ENCODE results near the gene CCDC80.
"Not testable (repeated sequence)": the region's sequence is repeated elsewhere in the genome, so short reads cannot be mapped to it uniquely, and the experiment has no call there.

CCDC80 gene

GRCh38 chr3:112667599-112667998 lies 26.7 kb upstream of the CCDC80 start:
- Histone ChIP-seq H3K27me3 (no peaks in the 10 kb centered on the region), H3K27ac (no peak overlapping the region), H3K4me3 (no peak overlapping the region), H3K4me2 (no peak overlapping the region), H4K20me1 (no peaks in the 10 kb centered on the region), H3K9ac (no peak overlapping the region), H3K9me3 (no peaks in the 10 kb centered on the region), H3K36me3 (no peaks in the 10 kb centered on the region), H3K4me1 (0 out of 2 replicates have a peak, but pooled peaks cover 2% of the 10 kb centered on the region)
- TF ChIP-seq Cebpa-rat (IDR thresholded peaks at IDR 0.05), result no peak

DNA sequence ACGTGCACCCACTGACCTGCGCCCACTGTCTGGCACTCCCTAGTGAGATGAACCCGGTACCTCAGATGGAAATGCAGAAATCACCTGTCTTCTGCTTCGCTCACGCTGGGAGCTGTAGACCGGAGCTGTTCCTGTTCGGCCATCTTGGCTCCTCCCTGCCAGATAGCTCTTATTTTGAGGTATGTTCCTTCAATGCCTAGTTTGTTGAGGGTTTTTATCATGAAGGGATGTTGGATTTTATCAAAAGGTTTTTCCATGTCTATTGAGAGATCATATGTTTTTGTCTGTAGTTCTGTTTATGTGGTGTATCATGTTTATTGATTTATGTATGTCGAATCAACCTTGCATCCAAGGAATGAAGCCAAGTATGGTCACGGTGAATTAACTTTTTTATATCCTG lies 24.1 kb upstream of the CCDC80 start:
- H3K27me3 ChIP-seq, H3K4me3 ChIP-seq, H3K9ac ChIP-seq, H4K20me1 ChIP-seq, H3K4me2 ChIP-seq, H3K36me3 ChIP-seq, H3K4me1 ChIP-seq, H3K9me3 ChIP-seq, H3K27ac ChIP-seq: not testable (repeated sequence)

GRCh38 chr3:112656043-112656442 lies 15.1 kb upstream of the CCDC80 start:
- Histone ChIP-seq H4K20me1 (no peaks in the 10 kb centered on the region), H3K9me3 (no peaks in the 10 kb centered on the region), H3K36me3 (no peaks in the 10 kb centered on the region), H3K9ac (no peak overlapping the region), H3K27ac (no peak overlapping the region), H3K27me3 (no peaks in the 10 kb centered on the region), H3K4me3 (no peak overlapping the region), H3K4me2 (no peak overlapping the region), H3K4me1 (no peaks in the 10 kb centered on the region)
- no peak for TF ChIP-seq Cebpa-rat (IDR thresholded peaks at IDR 0.05)

DNA sequence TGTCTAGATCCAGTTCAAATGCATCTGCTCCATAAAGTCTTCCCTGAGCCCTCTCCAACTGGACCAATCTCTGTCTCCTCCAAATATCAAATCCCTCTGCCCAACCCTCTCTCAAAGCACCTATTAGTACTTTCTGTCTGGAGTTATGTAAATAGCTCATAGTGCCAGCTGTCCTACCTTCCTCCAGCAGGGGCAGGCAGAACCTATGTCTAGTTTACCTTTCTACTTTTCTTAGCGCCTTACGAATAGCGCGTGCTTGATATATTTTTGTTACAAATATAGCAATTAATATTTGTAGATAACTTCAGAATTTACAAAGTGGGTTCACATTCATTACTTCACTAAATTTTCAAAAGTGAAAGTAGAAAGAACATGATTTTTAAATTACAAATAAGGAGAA lies 14.0 kb upstream of the CCDC80 start:
- Histone ChIP-seq H3K27me3 (no peaks in the 10 kb centered on the region), H3K9me3 (no peaks in the 10 kb centered on the region), H4K20me1 (no peaks in the 10 kb centered on the region), H3K4me3 (no peak overlapping the region), H3K4me2 (no peak overlapping the region), H3K9ac (no peak overlapping the region), H3K27ac (no peak overlapping the region), H3K4me1 (no peaks in the 10 kb centered on the region), H3K36me3 (no peaks in the 10 kb centered on the region)
- no peak for TF ChIP-seq Cebpa-rat (IDR thresholded peaks at IDR 0.05)

GRCh38 chr3:112654492-112654891 lies 13.5 kb upstream of the CCDC80 start:
- Histone ChIP-seq H3K9me3 (no peaks in the 10 kb centered on the region), H3K4me3 (no peak overlapping the region), H3K9ac (no peak overlapping the region), H4K20me1 (no peaks in the 10 kb centered on the region), H3K4me1 (no peaks in the 10 kb centered on the region), H3K27ac (no peak overlapping the region), H3K4me2 (no peak overlapping the region), H3K27me3 (no peaks in the 10 kb centered on the region), H3K36me3 (no peaks in the 10 kb centered on the region)
- TF ChIP-seq Cebpa-rat (IDR thresholded peaks at IDR 0.05), result no peak

DNA sequence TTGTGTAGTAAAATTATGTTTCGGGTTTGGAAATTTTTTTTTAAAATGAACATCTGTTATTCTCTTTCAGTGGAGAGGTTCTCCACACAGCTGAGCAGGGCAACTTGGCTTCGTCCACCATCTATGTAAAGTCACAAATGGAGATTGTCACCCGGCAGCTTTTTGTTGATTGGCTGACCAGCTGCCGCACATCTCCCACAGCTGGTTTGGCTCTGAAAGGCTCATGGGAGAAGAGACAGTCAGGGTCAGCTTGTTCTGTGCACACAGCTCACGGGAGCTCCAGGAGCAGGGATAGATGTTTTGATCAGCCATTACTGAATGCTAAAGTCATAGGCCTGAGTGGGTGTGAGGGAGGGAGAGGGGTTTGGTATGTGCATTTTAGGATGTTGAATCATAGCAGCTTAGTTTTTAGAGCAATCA lies 12.9 kb upstream of the CCDC80 start:
- Histone ChIP-seq H4K20me1 (no peaks in the 10 kb centered on the region), H3K4me1 (no peaks in the 10 kb centered on the region), H3K27me3 (no peaks in the 10 kb centered on the region), H3K9me3 (no peaks in the 10 kb centered on the region), H3K27ac (no peak overlapping the region), H3K4me3 (no peak overlapping the region), H3K9ac (no peak overlapping the region), H3K36me3 (no peaks in the 10 kb centered on the region), H3K4me2 (no peak overlapping the region)
- no peak for TF ChIP-seq Cebpa-rat (IDR thresholded peaks at IDR 0.05)

DNA sequence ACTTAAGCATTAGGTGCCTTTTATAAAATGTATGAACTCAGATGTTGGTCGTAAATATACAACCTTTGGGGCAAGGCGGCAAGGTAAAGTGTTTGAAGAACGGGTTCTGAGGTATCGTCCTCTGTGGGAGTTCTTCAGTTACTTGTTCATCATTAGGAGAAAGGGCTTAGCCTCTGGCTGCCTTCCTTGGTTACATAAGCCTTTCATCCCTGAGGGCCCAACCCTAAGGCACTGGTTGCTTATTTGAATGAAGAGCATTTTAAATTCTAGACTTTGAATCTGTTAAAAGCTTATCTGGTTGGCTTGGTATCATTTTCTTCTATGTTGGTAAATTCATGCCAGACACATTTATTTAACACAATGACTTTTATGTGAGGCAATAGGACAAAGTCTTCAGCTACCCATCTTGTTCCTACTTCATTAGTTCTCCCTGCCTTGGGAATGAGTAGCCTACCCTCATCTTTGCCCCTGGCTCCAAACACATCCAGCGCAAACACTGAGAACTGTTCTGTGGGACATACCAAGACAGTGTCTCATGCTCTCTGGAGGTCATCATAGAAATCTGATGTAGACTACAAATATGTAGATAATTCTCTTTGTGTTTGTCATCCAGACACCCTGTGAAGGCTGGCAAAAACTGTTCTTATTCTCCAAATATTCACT lies 12.4 kb upstream of the CCDC80 start:
- no peak overlapping the region for H3K4me2 ChIP-seq
- H3K9ac ChIP-seq, result no peak overlapping the region
- no peaks in the 10 kb centered on the region for H3K36me3 ChIP-seq
- H3K4me1 ChIP-seq, result no peaks in the 10 kb centered on the region
- no peaks in the 10 kb centered on the region for H3K27me3 ChIP-seq
- H3K27ac ChIP-seq, result no peak overlapping the region
- no peak overlapping the region for H3K4me3 ChIP-seq
- no peaks in the 10 kb centered on the region for H4K20me1 ChIP-seq
- TF ChIP-seq Cebpa-rat (IDR thresholded peaks at IDR 0.05), result no peak
- no peaks in the 10 kb centered on the region for H3K9me3 ChIP-seq

DNA sequence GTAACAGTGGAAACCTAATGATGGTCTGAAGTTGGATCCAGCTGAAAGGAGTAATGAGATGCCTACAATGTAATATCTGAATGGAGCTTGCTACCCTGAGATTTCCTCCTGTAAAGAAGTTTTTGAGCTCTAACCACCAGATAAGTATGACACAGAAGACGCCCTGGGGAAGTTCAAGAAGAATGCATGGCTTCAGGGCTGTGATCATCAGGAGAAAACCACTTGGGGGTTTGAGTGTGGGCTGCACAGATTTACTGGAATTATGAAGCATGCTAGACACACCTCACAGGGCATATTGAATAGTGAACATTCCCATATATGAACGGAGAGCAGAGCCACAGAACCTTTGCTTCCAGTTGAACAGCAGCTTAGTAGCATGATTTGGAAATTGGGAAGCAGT lies 10.6 kb upstream of the CCDC80 start:
- H3K9me3 ChIP-seq, result no peaks in the 10 kb centered on the region
- no peaks in the 10 kb centered on the region for H3K27me3 ChIP-seq
- H3K9ac ChIP-seq, result no peak overlapping the region
- no peak overlapping the region for H3K27ac ChIP-seq
- no peak overlapping the region for H3K4me3 ChIP-seq
- H3K4me2 ChIP-seq, result no peak overlapping the region
- no peaks in the 10 kb centered on the region for H3K4me1 ChIP-seq
- H4K20me1 ChIP-seq, result no peaks in the 10 kb centered on the region
- no peaks in the 10 kb centered on the region for H3K36me3 ChIP-seq
- TF ChIP-seq Cebpa-rat (IDR thresholded peaks at IDR 0.05), result no peak

GRCh38 chr3:112651071-112651470 lies 10.1 kb upstream of the CCDC80 start:
- TF ChIP-seq Cebpa-rat (IDR thresholded peaks at IDR 0.05), result no peak
- no peaks in the 10 kb centered on the region for H3K4me1 ChIP-seq
- no peaks in the 10 kb centered on the region for H4K20me1 ChIP-seq
- no peak overlapping the region for H3K9ac ChIP-seq
- H3K36me3 ChIP-seq, result no peaks in the 10 kb centered on the region
- no peak overlapping the region for H3K4me3 ChIP-seq
- H3K27ac ChIP-seq, result no peak overlapping the region
- H3K4me2 ChIP-seq, result no peak overlapping the region
- no peaks in the 10 kb centered on the region for H3K27me3 ChIP-seq
- no peaks in the 10 kb centered on the region for H3K9me3 ChIP-seq

DNA sequence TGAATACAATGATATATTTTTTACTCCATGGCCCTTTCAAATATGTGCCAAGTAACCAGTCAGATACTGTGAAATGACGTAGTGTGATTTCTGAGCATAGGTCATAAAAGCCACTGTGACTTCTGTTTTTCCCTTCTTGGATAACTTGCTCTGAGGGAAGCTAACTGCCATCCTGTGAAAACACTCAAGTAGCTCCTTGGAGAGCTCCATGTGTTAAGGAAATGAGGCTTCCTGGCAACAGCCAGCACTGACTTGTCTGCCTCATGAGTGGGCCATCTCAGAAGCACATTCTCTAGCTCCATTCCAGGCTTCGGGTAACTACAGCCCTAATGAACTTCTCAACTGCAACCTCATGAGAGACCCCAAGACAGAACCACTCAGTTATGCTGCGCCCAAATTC lies 9.5 kb upstream of the CCDC80 start:
- Histone ChIP-seq H3K4me3 (no peak overlapping the region), H3K4me1 (no peaks in the 10 kb centered on the region), H3K27ac (no peak overlapping the region)

DNA sequence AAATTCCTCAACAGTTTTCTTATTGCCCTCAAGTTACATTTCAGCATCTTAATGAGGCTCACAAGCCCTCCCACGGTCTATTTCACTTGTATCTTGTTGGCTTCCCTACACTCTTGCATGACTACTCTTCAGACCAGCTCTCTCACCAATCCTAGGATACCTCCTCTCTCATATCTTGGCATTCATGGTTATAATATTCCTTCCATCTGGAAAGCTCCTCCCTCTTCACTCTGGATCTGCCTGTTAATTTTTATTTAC lies 8.5 kb upstream of the CCDC80 start:
- no peak for TF ChIP-seq Cebpa-rat (IDR thresholded peaks at IDR 0.05)
- no peaks in the 10 kb centered on the region for H3K36me3 ChIP-seq
- no peak overlapping the region for H3K4me3 ChIP-seq
- no peaks in the 10 kb centered on the region for H4K20me1 ChIP-seq
- no peak overlapping the region for H3K4me2 ChIP-seq
- H3K27ac ChIP-seq, result no peak overlapping the region
- H3K4me1 ChIP-seq, result no peaks in the 10 kb centered on the region
- no peaks in the 10 kb centered on the region for H3K27me3 ChIP-seq
- no peaks in the 10 kb centered on the region for H3K9me3 ChIP-seq
- no peak overlapping the region for H3K9ac ChIP-seq

More for the DNA sequence above, 9.5 kb upstream of the CCDC80 start:
- Histone ChIP-seq H3K27me3 (no peaks in the 10 kb centered on the region), H3K4me2 (no peak overlapping the region), H3K36me3 (no peaks in the 10 kb centered on the region), H3K9ac (no peak overlapping the region), H3K9me3 (no peaks in the 10 kb centered on the region), H4K20me1 (no peaks in the 10 kb centered on the region)
- no peak for TF ChIP-seq Cebpa-rat (IDR thresholded peaks at IDR 0.05)
